DOHH2 (cell line): ENCODE data around the gene UGT1A6.

Experiments
- H3F3A ChIP-seq: fragments of 200-600 bp; sonication (generic), shearing (Covaris generic); 2 replicates; pipeline ENCODE4 v1.6.0; 2016; ENCODE audit warnings: antibody characterized with exemption, mild to moderate bottlenecking; ENCODE audit not compliant: control insufficient read depth, insufficient read depth
- H3K27ac ChIP-seq: fragments of 200-600 bp; sonication (generic); 2 replicates; pipeline ENCODE4 v1.5.1; 2014; ENCODE audit warnings: low read depth, mild to moderate bottlenecking, low read length, moderate library complexity
- H3K27me3 ChIP-seq: fragments of 200-600 bp; sonication (generic); 2 replicates; pipeline ENCODE4 v1.6.1; 2014; ENCODE audit warnings: mild to moderate bottlenecking, low read length, mixed read lengths; ENCODE audit not compliant: control insufficient read depth
- H3K36me3 ChIP-seq: fragments of 200-600 bp; sonication (generic); 2 replicates; pipeline ENCODE4 v1.6.1; 2014; ENCODE audit warnings: mild to moderate bottlenecking, low read length, moderate library complexity, mixed read lengths; ENCODE audit not compliant: control insufficient read depth
- H3K4me1 ChIP-seq: fragments of 200-600 bp; sonication (generic); 2 replicates; pipeline ENCODE4 v1.6.1; 2014; ENCODE audit warnings: mild to moderate bottlenecking, low read length, mixed read lengths; ENCODE audit not compliant: control insufficient read depth
- H3K4me2 ChIP-seq: fragments of 200-600 bp; sonication (generic); 2 replicates; pipeline ENCODE4 v1.6.0; 2014; ENCODE audit warnings: mild to moderate bottlenecking, low read length, moderate library complexity
- H3K4me3 ChIP-seq: fragments of 200-600 bp; sonication (generic); 2 replicates; pipeline ENCODE4 v1.5.1; 2014; ENCODE audit warnings: mild to moderate bottlenecking, low read length, mixed read lengths
- H3K79me2 ChIP-seq: fragments of 200-600 bp; sonication (generic); 2 replicates; pipeline ENCODE4 v1.6.1; 2014; ENCODE audit warnings: mild to moderate bottlenecking, low read length, mixed read lengths; ENCODE audit not compliant: control insufficient read depth
- H3K9me2 ChIP-seq: fragments of 200-600 bp; sonication (generic); replicated peaks from 2 replicates; pipeline ENCODE4 v1.6.1; 2014; ENCODE audit warnings: mild to moderate bottlenecking, low read length, mixed read lengths; ENCODE audit not compliant: control insufficient read depth
- H3K9me3 ChIP-seq: fragments of 200-600 bp; sonication (generic); 2 replicates; pipeline ENCODE4 v1.6.1; 2014; ENCODE audit warnings: antibody characterized with exemption, low read length, mixed read lengths; ENCODE audit not compliant: control insufficient read depth, insufficient read depth
- H4K20me1 ChIP-seq: fragments of 200-600 bp; sonication (generic); 2 replicates; pipeline ENCODE4 v1.6.0; 2014; ENCODE audit warnings: low read depth, mild to moderate bottlenecking, antibody characterized with exemption, low read length, moderate library complexity; ENCODE audit not compliant: control insufficient read depth, insufficient read depth
- EZH2phosphoT487 ChIP-seq: fragments of 200-600 bp; sonication (generic); IDR thresholded peaks from 2 replicates; pipeline ENCODE4 v1.6.1; 2017; ENCODE audit warnings: borderline replicate concordance, mild to moderate bottlenecking, antibody characterized with exemption, low read length, moderate library complexity, mixed read lengths
- TF ChIP-seq, protein P1 (sequence below): fragments of 200-600 bp; sonication (generic); IDR thresholded peaks from one replicate; pipeline ENCODE4 v1.5.1; 2014; ENCODE audit warnings: antibody characterized with exemption, mild to moderate bottlenecking, low read depth, low read length; ENCODE audit not compliant: poor library complexity, severe bottlenecking

Gene UGT1A6

DNA sequence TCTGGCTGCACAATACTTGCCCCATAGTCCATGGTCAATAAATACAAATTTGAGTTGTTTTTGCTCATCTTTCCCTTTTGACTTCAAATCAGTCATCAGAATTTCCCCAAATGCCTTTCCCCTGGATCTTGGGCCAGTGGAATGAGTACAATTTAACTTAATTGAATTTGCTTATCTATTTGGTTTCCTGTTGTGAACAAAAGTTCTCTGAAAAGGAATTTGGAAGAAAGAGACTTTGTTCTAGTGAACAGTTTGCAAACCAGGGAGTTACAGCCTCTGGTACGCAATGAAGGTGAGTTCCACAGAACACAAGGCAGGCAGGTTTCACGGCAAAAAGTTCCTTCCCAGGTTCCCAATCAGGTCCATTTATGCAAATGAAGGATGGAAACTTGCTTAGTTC lies 66.2 kb downstream of the UGT1A6 start:
- Histone ChIP-seq H3K27me3 (peaks cover 3% of the 10 kb centered on the region), H4K20me1 (no peaks in the 10 kb centered on the region), H3K4me3 (no peak overlapping the region), H3F3A (no peaks in the 10 kb centered on the region), H3K4me2 (no peak overlapping the region), H3K9me3 (no peaks in the 10 kb centered on the region), H3K4me1 (no peaks in the 10 kb centered on the region), H3K9me2 (no peaks in the 10 kb centered on the region), H3K79me2 (no peaks in the 10 kb centered on the region), H3K36me3 (no peaks in the 10 kb centered on the region), H3K27ac (no peak overlapping the region)
- TF ChIP-seq, protein P1, sequence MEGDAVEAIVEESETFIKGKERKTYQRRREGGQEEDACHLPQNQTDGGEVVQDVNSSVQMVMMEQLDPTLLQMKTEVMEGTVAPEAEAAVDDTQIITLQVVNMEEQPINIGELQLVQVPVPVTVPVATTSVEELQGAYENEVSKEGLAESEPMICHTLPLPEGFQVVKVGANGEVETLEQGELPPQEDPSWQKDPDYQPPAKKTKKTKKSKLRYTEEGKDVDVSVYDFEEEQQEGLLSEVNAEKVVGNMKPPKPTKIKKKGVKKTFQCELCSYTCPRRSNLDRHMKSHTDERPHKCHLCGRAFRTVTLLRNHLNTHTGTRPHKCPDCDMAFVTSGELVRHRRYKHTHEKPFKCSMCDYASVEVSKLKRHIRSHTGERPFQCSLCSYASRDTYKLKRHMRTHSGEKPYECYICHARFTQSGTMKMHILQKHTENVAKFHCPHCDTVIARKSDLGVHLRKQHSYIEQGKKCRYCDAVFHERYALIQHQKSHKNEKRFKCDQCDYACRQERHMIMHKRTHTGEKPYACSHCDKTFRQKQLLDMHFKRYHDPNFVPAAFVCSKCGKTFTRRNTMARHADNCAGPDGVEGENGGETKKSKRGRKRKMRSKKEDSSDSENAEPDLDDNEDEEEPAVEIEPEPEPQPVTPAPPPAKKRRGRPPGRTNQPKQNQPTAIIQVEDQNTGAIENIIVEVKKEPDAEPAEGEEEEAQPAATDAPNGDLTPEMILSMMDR = no peak
- no peak for TF ChIP-seq EZH2phosphoT487

DNA sequence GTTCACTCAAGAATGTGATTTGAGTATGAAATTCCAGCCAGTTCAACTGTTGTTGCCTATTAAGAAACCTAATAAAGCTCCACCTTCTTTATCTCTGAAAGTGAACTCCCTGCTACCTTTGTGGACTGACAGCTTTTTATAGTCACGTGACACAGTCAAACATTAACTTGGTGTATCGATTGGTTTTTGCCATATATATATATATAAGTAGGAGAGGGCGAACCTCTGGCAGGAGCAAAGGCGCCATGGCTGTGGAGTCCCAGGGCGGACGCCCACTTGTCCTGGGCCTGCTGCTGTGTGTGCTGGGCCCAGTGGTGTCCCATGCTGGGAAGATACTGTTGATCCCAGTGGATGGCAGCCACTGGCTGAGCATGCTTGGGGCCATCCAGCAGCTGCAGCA lies 67.4 kb downstream of the UGT1A6 start, which contains the start of gene UGT1A1:
Gene UGT1A1, plus strand, starts transcription at position 228 of the 400 bp plus-strand sequence. Its CDS starts 18 bp downstream, at position 246.
- H4K20me1 ChIP-seq = no peaks in the 10 kb centered on the region
- H3K9me2 ChIP-seq = no peaks in the 10 kb centered on the region
- no peaks in the 10 kb centered on the region for H3K9me3 ChIP-seq
- H3K27me3 ChIP-seq = peaks cover 6% of the 10 kb centered on the region
- H3F3A ChIP-seq = no peaks in the 10 kb centered on the region
- no peak within 1 kb of the TSS for H3K4me3 ChIP-seq
- TF ChIP-seq, protein P1 = no peak
- no peak for TF ChIP-seq EZH2phosphoT487
- H3K4me1 ChIP-seq = no peaks in the 10 kb centered on the region
- H3K27ac ChIP-seq = no peak within 1 kb of the TSS
- no peaks in the 10 kb centered on the region for H3K79me2 ChIP-seq
- no peaks in the 10 kb centered on the region for H3K36me3 ChIP-seq
- H3K4me2 ChIP-seq = no peak within 1 kb of the TSS

DNA sequence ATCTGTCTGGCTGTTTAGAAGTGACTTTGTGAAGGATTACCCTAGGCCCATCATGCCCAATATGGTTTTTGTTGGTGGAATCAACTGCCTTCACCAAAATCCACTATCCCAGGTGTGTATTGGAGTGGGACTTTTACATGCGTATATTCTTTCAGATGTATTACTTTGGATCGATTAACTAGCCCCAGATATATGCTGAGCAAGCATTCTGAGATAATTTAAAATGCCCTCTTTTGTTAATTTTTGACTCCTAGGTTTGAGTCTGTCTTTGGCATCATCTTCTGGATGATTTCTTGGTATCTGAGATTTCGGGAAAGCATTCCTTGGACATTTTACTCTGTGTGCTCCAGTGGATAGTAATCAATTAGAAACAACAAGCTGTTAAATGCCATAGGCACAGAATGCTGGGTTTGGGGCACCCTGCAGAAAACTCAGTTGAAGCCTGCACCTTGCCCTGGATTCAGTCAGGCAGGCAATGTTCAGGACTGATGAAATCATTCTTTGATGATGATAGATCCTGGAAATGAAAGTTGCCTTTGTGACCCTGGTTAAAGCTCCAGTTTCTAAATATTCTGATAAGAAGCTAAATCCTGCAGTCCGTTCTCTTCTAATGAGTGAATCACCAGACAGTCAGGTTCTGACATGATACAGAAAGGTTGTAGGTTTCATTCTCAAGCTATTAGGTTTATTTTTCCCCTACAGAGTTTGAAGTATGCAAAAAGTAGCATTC lies 68.5 kb downstream of the UGT1A6 start:
- Histone ChIP-seq H3K79me2 (no peaks in the 10 kb centered on the region), H3K9me2 (no peaks in the 10 kb centered on the region), H3K36me3 (no peaks in the 10 kb centered on the region), H3K9me3 (no peaks in the 10 kb centered on the region), H3F3A (no peaks in the 10 kb centered on the region), H3K4me1 (no peaks in the 10 kb centered on the region), H4K20me1 (no peaks in the 10 kb centered on the region), H3K27ac (no peak overlapping the region), H3K4me3 (no peak overlapping the region), H3K27me3 (peaks cover 6% of the 10 kb centered on the region), H3K4me2 (no peak overlapping the region)
- TF ChIP-seq EZH2phosphoT487 = no peak
- TF ChIP-seq, protein P1 = no peak
